Adrenal gland (tissue), 12 donors: ENCODE measurements around the gene SMNDC1. TPM values are rescaled to one million over a fixed set of nuclear protein-coding genes. Genes with fewer than 3 reads are reported as not detected.

Experiments
- DNase-seq, 7 donors: peaks; one replicate each; pipeline ENCODE4 v3.0.0-alpha.2; 2019 to 2020
- H3K27ac ChIP-seq, 5 donors: fragments of 200-600 bp; sonication (generic) in 4 of 5; 1 replicate in 3 of 5; 2 replicates in 2 of 5; pipeline versions ENCODE4 v1.5.1 to v1.8.0; 2016 to 2020; ENCODE audit warnings: mild to moderate bottlenecking in 1 of 5
- H3K27me3 ChIP-seq: fragments of 200-600 bp; 2 replicates; pipeline ENCODE4 v1.8.0; 2021
- H3K36me3 ChIP-seq, 2 donors: fragments of 200-600 bp; replicated peaks in 1 of 2; 1 replicate in 1 of 2; 2 replicates in 1 of 2; pipeline versions ENCODE4 v1.5.1 to v1.8.0; 2018 to 2022
- H3K4me1 ChIP-seq, 2 donors: fragments of 200-600 bp; replicated peaks in 1 of 2; 1 replicate in 1 of 2; 2 replicates in 1 of 2; pipeline versions ENCODE4 v1.5.1 to v1.8.0; 2018 to 2021
- H3K4me3 ChIP-seq, 4 donors: fragments of 200-600 bp; sonication (generic) in 3 of 4; one replicate each; pipeline ENCODE4 v1.5.1; 2016 to 2018
- H3K9me3 ChIP-seq, 3 donors: fragments of 200-600 bp; sonication (generic) in 1 of 3; replicated peaks in 1 of 3; 1 replicate in 2 of 3; 2 replicates in 1 of 3; pipeline versions ENCODE4 v1.5.1 to v1.8.0; 2016 to 2021
- CTCF ChIP-seq, 6 experiments: fragments of 450-650 bp in 4 of 6; fragments of 200-600 bp in 2 of 6; sonication (generic) in 1 of 6; IDR thresholded peaks; 1 replicate in 5 of 6; 2 replicates in 1 of 6; pipeline versions ENCODE4 v1.5.1 to v1.8.0; 2016 to 2021; ENCODE audit warnings: antibody characterized with exemption in 6 of 6, mild to moderate bottlenecking in 2 of 6, moderate library complexity in 1 of 6
- POLR2A ChIP-seq, 2 donors: fragments of 450-650 bp; IDR thresholded peaks; one replicate each; pipeline ENCODE4 v1.6.1; 2017; ENCODE audit warnings: antibody characterized with exemption in 2 of 2, mild to moderate bottlenecking in 2 of 2, moderate library complexity in 1 of 2
- WGBS, 4 donors: extraction: QIAGEN DNeasy Blood & Tissue Kit in 2 of 4; methylation state at CpG; one replicate each; pipeline versions ENCODE4 v1.1.5 to v1.1.7; 2013 to 2017; 5-methylcytosine and 5-hydroxymethylcytosine counted together
- intact Hi-C, 2 donors: fragments of 100-400 bp; cut with DNase I; formaldehyde crosslinking; loops; one replicate each; pipeline versions ENCODE4 v1.14.1 to v1.15.0; 2022 to 2023
- polyA plus RNA-seq, 3 donors: library from polyadenylated mRNA; stranded (reverse); fragments of 200-250 nt in 2 of 3; fragments of 350-450 nt in 1 of 3; fragmentation: Illumina TruSeq in 1 of 3; extraction: RNeasy Lipid Tissue Mini Kit (QIAGEN cat#74804) in 1 of 3; gene quantifications; one replicate each; pipeline ENCODE4 v1.2.3, GENCODE V29; 2013 to 2014
- total RNA-seq, 9 donors: library from RNA; depleted of rRNA in 4 of 9; stranded (reverse); fragments of >200 nt in 4 of 9; fragments of 120-200 nt in 1 of 9; fragmentation: NEBNext Ultra II Directional in 1 of 9; extraction: Animal tissue kit (Norgen Biotek cat#: 25700) in 1 of 9; gene quantifications; one replicate each; pipeline versions ENCODE4 v1.1.0 to v1.2.4, GENCODE V29; 2013 to 2023
- donor health status: healthy with polysubstance abuse.
- donor health status: Bipolar disorder and iron deficiency.
- donor health status: DM: yes; HTN: yes; CAD: no.
- donor health status: DM: no; HTN: no; CAD: no.
- donor health status: DM: no; HTN: no; CAD: no.
- donor health status: DM: yes; HTN: yes; CAD: no.

Gene SMNDC1
- total and polyA plus RNA-seq, 12 donors, result 3.7 to 34.4 (median 9.9) TPM

- no peak for DNase-seq
- H3K4me1 ChIP-seq, result peaks cover 0 to 2% of the 10 kb centered on the region in 2 donors
- H3K27me3 ChIP-seq, result no peaks in the 10 kb centered on the region
- peaks cover 0 to 6% (median 0%) of the 10 kb centered on the region in 3 donors for H3K9me3 ChIP-seq
- H3K36me3 ChIP-seq, result no peaks in the 10 kb centered on the region
- H3K27ac ChIP-seq, result no peak overlapping the region
- H3K4me3 ChIP-seq, result no peak overlapping the region
- TF ChIP-seq POLR2A (IDR thresholded peaks at IDR 0.05) (no peak), CTCF (IDR thresholded peaks at IDR 0.05) (no peak)
- intact Hi-C loops, result no loop called here
- 82 to 92% (median 86%) methylated on average over 6 of the region's 6 CpGs for WGBS, 4 donors
These were observed 26.0 kb upstream of the SMNDC1 start for GRCh38 chr10:110330675-110331074.

GRCh38 chr10:110327262-110327914 is 22.7 kb upstream of the SMNDC1 start:
- H3K36me3 ChIP-seq, result no peaks in the 10 kb centered on the region

GRCh38 chr10:110326351-110327032 is 21.8 kb upstream of the SMNDC1 start:
- Histone ChIP-seq H3K4me3 (no peak overlapping the region), H3K4me1 (no peaks in the 10 kb centered on the region), H3K36me3 (no peaks in the 10 kb centered on the region), H3K27me3 (no peaks in the 10 kb centered on the region), H3K9me3 (peaks cover 0 to 6% (median 0%) of the 10 kb centered on the region in 3 donors), H3K27ac (no peak overlapping the region)
- 75 to 84% (median 79%) methylated on average over 4 of the region's 4 CpGs for WGBS, 4 donors
- DNase-seq, result no peak
- no peak for TF ChIP-seq CTCF (IDR thresholded peaks at IDR 0.05)
- no peak for TF ChIP-seq POLR2A (IDR thresholded peaks at IDR 0.05)
- intact Hi-C loops, result no loop called here

More at GRCh38 chr10:110327262-110327914, 22.7 kb upstream of the SMNDC1 start:
- Histone ChIP-seq H3K27me3 (no peaks in the 10 kb centered on the region), H3K27ac (no peak overlapping the region), H3K4me3 (no peak overlapping the region), H3K4me1 (no peaks in the 10 kb centered on the region), H3K9me3 (peaks cover 0 to 6% (median 0%) of the 10 kb centered on the region in 3 donors)
- WGBS, 4 donors, result 87 to 92% (median 88%) methylated on average over 5 of the region's 5 CpGs
- no peak for TF ChIP-seq POLR2A (IDR thresholded peaks at IDR 0.05)
- TF ChIP-seq CTCF (IDR thresholded peaks at IDR 0.05), result no peak
- DNase-seq, result no peak
- intact Hi-C loops, result no loop called here

- DNase-seq, result no peak
- Histone ChIP-seq H3K27me3 (no peaks in the 10 kb centered on the region), H3K36me3 (no peaks in the 10 kb centered on the region), H3K4me1 (no peaks in the 10 kb centered on the region), H3K4me3 (no peak overlapping the region), H3K9me3 (peaks cover 0 to 7% (median 0%) of the 10 kb centered on the region in 3 donors), H3K27ac (no peak overlapping the region)
- TF ChIP-seq CTCF (IDR thresholded peaks at IDR 0.05), result no peak
- TF ChIP-seq POLR2A (IDR thresholded peaks at IDR 0.05), result no peak
- intact Hi-C loops, result no loop called here
- 48 to 60% (median 57%) methylated on average over 3 of the region's 3 CpGs for WGBS, 4 donors
These were observed 20.1 kb upstream of the SMNDC1 start for GRCh38 chr10:110324805-110325280.
